ENCODE data around the gene BIN1. TPM values are rescaled to one million over a fixed set of nuclear protein-coding genes. Genes with fewer than 3 reads are reported as not detected.
A peak's percentile ranks its signal among the peaks of the same experiment; 100 is the strongest.

BIN1 gene
- total RNA-seq, 2 donors from 2014 or later, result 24.4 to 43.5 TPM

GRCh38 chr2:127096718-127097470 lies 10.1 kb downstream of the BIN1 start:
- H3K27ac ChIP-seq, result no peak overlapping the region
- intact Hi-C loops (cut with DNase I), result no loop called here
- 73 to 77% methylated on average over 3 to 15 of the region's 15 CpGs for WGBS, 2 donors
- DNase-seq (no peak), ATAC-seq (no peak)
- H3K36me3 ChIP-seq (replicated peaks in 1 of 2; ENCODE audit: insufficient read depth in 1 of 2, low read depth in 2 of 2), result no peaks in the 10 kb centered on the region
- H3K27me3 ChIP-seq, result no peaks in the 10 kb centered on the region
- H3K4me3 ChIP-seq, result no peak overlapping the region
- no peak for TF ChIP-seq POLR2A (IDR thresholded peaks at IDR 0.05)
- TF ChIP-seq, protein P1, sequence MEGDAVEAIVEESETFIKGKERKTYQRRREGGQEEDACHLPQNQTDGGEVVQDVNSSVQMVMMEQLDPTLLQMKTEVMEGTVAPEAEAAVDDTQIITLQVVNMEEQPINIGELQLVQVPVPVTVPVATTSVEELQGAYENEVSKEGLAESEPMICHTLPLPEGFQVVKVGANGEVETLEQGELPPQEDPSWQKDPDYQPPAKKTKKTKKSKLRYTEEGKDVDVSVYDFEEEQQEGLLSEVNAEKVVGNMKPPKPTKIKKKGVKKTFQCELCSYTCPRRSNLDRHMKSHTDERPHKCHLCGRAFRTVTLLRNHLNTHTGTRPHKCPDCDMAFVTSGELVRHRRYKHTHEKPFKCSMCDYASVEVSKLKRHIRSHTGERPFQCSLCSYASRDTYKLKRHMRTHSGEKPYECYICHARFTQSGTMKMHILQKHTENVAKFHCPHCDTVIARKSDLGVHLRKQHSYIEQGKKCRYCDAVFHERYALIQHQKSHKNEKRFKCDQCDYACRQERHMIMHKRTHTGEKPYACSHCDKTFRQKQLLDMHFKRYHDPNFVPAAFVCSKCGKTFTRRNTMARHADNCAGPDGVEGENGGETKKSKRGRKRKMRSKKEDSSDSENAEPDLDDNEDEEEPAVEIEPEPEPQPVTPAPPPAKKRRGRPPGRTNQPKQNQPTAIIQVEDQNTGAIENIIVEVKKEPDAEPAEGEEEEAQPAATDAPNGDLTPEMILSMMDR (IDR thresholded peaks at IDR 0.05), result no peak
- no peaks in the 10 kb centered on the region for H3K9me3 ChIP-seq
- peaks cover 28% of the 10 kb centered on the region for H3K4me1 ChIP-seq

DNA sequence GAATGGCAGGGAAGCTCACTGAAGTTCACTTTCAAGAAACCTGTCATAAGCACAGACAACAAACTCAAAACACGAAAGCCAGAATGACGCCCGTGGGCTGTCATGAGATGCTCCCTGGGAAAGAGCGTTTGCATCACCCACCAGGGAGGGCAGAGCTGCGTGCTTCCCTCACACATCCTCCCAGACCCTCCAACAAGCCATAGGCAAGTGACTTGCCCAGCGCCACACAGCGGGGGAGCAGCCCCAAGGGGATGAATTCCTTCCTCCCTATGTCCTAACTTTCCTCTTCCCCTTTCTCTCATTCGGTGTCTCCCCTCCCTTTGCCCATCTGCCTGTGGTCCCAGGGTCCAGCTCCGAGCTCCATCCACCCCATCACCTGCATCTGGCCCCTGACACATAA lies 10.7 kb downstream of the BIN1 start:
- no peak for DNase-seq
- no peak for ATAC-seq
- Histone ChIP-seq H3K27me3 (no peaks in the 10 kb centered on the region), H3K4me3 (no peak overlapping the region), H3K36me3 (replicated peaks in 1 of 2; ENCODE audit: insufficient read depth in 1 of 2, low read depth in 2 of 2) (no peaks in the 10 kb centered on the region), H3K27ac (no peak overlapping the region), H3K4me1 (peaks cover 23% of the 10 kb centered on the region), H3K9me3 (no peaks in the 10 kb centered on the region)
- no peak for TF ChIP-seq POLR2A (IDR thresholded peaks at IDR 0.05)
- TF ChIP-seq, protein P1 (IDR thresholded peaks at IDR 0.05), result no peak
- 88 to 91% methylated on average over 9 of the region's 9 CpGs for WGBS, 2 donors
- intact Hi-C loops (cut with DNase I), result no loop called here

DNA sequence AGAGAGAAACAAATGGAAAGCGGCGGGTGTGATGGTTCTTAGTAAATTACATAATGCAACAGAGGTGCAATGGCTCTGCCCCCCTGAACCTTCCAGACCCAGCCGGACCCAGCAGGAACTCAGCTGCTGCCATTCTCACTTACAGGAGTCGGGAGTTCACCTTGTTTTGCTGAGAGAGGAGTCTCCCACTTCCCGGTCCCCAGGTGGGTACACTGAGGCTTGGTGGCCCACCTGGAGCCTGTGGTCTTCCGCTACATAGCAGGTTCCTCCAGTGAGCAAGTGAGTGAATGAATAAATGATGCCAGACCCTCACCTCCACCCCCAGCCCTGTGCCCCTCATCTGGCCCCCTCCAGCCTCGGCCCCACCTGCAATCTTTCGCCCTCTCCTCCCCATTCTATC lies 11.2 kb downstream of the BIN1 start:
- H3K27ac ChIP-seq, result no peak overlapping the region
- TF ChIP-seq POLR2A (IDR thresholded peaks at IDR 0.05), result no peak
- no peak for DNase-seq

GRCh38 chr2:127095367-127095641 lies 11.7 kb downstream of the BIN1 start:
- Histone ChIP-seq H3K27me3 (no peaks in the 10 kb centered on the region), H3K4me1 (peaks cover 13% of the 10 kb centered on the region), H3K27ac (peak overlapping the region in 1 of 4 donors; percentile 25), H3K9me3 (no peaks in the 10 kb centered on the region), H3K4me3 (no peak overlapping the region), H3K36me3 (replicated peaks in 1 of 2; ENCODE audit: insufficient read depth in 1 of 2, low read depth in 2 of 2) (no peaks in the 10 kb centered on the region)
- ATAC-seq (no peak), DNase-seq (no peak)
- WGBS, 2 donors, result 93 to 100% methylated on average over 2 of the region's 2 CpGs
- no peak for TF ChIP-seq POLR2A (IDR thresholded peaks at IDR 0.05)
- TF ChIP-seq, protein P1 (IDR thresholded peaks at IDR 0.05), result no peak
- intact Hi-C loops (cut with DNase I), result no loop called here

More for the DNA sequence above, 11.2 kb downstream of the BIN1 start:
- intact Hi-C loops (cut with DNase I), result no loop called here
- peaks cover 18% of the 10 kb centered on the region for H3K4me1 ChIP-seq
- no peak for ATAC-seq
- no peaks in the 10 kb centered on the region for H3K36me3 ChIP-seq (replicated peaks in 1 of 2; ENCODE audit: insufficient read depth in 1 of 2, low read depth in 2 of 2)
- no peaks in the 10 kb centered on the region for H3K9me3 ChIP-seq
- no peak overlapping the region for H3K4me3 ChIP-seq
- WGBS, 2 donors, result 85 to 99% methylated on average over 8 of the region's 8 CpGs
- H3K27me3 ChIP-seq, result no peaks in the 10 kb centered on the region

- no peaks in the 10 kb centered on the region for H3K9me3 ChIP-seq
- no peak overlapping the region for H3K4me3 ChIP-seq
- H3K36me3 ChIP-seq (replicated peaks in 1 of 2; ENCODE audit: insufficient read depth in 1 of 2, low read depth in 2 of 2), result no peaks in the 10 kb centered on the region
- 60 to 78% methylated on average over 2 to 17 of the region's 17 CpGs for WGBS, 2 donors
- no peaks in the 10 kb centered on the region for H3K27me3 ChIP-seq
- DNase-seq (peak in 3 of 4 donors; percentile 30 to 44 (median 35)), ATAC-seq (peak; percentile 49)
- peaks cover 11% of the 10 kb centered on the region for H3K4me1 ChIP-seq
- TF ChIP-seq, protein P1 (IDR thresholded peaks at IDR 0.05), result no peak
- no peak for TF ChIP-seq POLR2A (IDR thresholded peaks at IDR 0.05)
- H3K27ac ChIP-seq, result peak overlapping the region in 3 of 4 donors; percentile 3 to 25 (median 10)
- intact Hi-C loops (cut with DNase I), result no loop called here
Observed at GRCh38 chr2:127094509-127095366, 12.2 kb downstream of the BIN1 start.
